ENCODE results near the gene GSTA3.
"Not testable (repeated sequence)": the region's sequence is repeated elsewhere in the genome, so short reads cannot be mapped to it uniquely, and the experiment has no call there.

The GSTA3 gene

DNA sequence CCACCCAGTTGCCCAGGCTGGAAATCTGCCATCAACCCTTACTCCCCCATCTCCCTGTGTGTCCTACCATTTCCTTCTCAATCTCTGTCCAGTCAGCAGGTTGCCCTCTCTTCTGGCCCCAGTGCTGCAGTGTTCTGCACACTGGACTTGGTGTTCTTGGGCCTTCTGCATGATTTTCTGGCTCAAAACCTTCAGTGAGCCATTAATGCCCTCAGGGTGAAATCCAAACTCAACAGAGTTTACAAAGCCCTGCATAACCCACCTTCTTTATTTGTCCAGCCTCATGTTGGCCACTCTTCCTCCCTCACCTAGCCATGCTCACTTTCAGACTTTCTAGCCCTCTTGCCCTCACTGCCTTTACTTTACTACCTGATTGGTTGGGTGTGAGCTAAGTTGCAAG, 5.0 kb upstream of the GSTA3 start:
- DNase-seq (ENCODE audit: low read depth, low spot score): no peak

GRCh38 chr6:52910091-52910490, 593 bp upstream of the GSTA3 start:
- DNase-seq (ENCODE audit: low read depth, low spot score): no peak

DNA sequence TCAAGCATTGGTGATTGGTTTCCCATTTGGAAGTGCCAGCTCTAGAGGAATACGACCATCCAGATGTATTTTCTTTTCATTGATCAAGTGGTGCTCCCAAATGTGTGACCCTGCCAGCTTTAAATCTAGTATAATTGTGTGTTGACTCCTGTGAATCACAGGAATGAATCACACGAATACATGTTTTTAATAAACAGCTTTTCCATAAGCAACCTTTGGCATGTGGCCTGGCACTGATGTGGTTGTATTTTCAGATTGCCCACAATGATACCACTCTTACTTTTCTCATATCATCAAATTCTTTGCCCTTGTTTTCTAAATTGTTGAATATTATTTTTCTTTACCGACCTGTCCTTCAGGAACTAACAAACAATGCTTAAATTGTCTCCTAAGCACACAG, 367 bp downstream of the GSTA3 start:
- no peak for DNase-seq (ENCODE audit: low read depth, low spot score)

DNA sequence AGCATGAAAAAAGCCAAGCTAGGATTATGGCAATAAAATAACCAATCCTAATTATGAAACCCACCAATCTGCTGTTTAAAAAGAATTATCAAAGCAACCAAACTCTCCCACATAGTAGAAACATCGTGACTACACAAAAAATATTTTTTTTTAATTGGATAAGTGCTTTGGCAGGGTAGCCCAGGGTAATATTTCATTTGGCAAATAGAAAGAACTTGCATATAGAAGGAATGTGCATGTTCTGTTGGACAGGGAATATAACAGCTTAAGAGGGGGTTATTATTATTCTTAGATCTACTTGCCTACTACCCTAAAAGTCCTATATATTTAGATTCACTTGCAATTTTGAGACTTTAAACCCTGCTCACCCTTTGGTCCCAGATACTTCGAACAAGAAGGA, 972 bp downstream of the GSTA3 start:
- no peak for DNase-seq (ENCODE audit: low read depth, low spot score)

DNA sequence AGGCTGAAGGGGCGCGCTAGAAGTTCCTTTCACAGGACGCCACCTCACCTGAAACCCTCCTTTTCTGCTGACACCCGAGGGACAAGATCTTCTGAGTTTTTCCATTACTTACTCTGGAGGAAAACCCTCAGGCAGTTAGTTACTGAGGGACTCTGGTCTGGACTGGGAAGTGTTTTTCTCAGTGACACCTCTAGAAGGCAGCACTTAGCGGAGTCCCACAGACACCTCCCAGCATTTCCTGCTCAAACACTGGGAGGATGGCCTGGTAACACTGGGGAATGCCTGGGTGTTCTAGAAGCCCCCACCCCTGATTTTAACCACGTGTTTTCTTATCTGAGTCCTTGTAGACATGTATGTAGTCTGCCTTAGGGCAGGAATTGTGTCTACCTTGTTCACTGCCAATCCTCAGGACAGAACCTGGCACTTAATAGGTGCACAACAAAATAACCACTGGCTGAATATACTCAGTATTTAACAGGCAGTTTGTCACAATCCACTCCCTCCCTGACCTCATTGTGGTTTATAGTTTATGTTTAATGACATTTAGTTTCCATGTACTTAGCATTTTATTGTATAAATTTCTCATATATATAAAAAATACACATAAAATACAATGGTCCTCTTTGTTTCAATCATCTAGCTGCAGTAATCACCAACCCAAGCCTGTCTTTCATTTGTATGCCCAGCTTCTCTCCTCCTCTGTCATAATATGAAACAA, 4.8 kb downstream of the GSTA3 start:
- no peak for DNase-seq (ENCODE audit: low read depth, low spot score)

GRCh38 chr6:52900536-52900935, 9.0 kb downstream of the GSTA3 start:
- DNase-seq (ENCODE audit: low read depth, low spot score): no peak

DNA sequence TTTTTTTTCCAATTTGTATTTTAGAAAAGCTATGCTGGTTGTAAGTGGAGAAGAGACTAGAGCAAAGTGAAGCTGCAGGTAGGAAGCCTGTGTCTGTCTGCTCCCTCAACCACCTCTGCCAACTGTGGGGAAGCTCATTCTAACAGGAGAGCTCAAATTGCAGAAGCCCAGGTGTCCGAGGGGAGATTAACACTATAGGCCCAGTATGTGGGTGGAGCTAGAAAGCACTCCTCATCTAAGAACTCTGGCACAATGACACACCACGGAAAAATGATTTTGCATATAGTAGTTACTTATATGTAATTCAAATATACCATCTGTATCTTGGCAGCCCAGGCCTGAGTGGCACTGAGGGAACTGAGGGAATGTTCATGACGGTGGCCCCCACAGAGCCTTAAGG, 13.7 kb downstream of the GSTA3 start:
- not testable (repeated sequence) for DNase-seq (ENCODE audit: low read depth, low spot score)

- DNase-seq (ENCODE audit: low read depth, low spot score): no peak
These were observed 15.2 kb downstream of the GSTA3 start for GRCh38 chr6:52894285-52894684.

GRCh38 chr6:52893803-52894202, 15.7 kb downstream of the GSTA3 start:
- no peak for DNase-seq (ENCODE audit: low read depth, low spot score)

GRCh38 chr6:52893221-52893620, 16.3 kb downstream of the GSTA3 start:
- no peak for DNase-seq (ENCODE audit: low read depth, low spot score)

DNA sequence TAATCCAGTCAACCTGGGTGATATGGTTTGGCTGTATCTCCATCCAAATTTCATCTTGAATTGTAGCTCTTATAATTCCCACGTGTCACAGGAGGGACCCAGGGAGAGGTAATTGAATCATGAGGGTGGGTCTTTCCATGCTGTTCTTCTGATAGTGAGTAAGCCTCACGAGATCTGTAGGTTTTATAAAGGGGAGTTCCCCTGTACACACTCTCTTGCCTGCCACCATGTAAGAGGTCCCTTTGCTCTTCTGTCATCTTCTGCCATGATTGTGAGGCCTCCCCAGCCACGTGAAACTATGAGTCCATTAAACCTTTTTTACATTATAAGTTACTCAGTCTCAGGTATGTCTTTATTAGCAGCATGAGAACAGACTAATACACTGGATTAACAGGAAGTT, 19.5 kb downstream of the GSTA3 start:
- no peak for DNase-seq (ENCODE audit: low read depth, low spot score)

GRCh38 chr6:52887910-52888524, 21.5 kb downstream of the GSTA3 start:
- DNase-seq (ENCODE audit: low read depth, low spot score): no peak

DNA sequence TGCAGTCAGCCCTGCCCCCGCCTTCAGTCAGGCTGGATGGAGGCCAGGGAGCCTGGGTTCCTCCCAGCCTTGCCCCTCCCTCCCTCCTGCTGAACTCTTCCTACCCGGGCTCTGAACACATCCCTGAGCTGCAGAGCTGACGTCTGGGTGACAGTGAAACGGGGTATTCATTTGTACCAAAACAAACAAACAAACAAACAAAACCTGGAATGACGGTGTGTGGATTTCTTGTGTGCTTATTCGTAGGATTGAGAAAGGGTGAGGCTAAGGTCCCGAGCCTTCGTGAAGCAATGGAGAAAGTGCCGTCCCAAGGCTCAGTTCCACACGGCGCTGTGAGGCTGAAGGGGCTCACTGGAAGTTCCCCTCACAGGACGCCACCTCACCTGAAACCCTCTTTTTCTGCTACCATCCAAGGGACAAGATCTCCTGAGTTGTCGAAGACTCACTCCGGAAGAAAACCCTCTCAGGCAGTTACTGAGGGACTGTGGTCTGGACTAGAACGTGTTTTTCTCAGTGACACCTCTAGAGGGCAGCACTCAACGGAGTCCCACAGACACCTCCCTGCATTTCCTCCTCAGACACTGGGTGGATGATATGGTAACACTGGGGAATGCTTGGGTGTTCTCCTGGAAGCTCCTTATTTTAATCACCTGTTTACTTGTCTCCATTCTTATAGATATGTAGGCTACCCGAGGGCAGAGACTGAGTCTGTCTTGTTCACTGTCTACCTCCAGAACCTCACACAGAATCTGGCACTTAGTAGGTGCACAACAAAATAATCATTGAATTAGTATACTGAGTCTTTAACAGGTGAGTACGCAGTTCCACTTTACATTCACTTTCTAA, 27.3 kb downstream of the GSTA3 start:
- DNase-seq (ENCODE audit: low read depth, low spot score): peak; percentile 25

DNA sequence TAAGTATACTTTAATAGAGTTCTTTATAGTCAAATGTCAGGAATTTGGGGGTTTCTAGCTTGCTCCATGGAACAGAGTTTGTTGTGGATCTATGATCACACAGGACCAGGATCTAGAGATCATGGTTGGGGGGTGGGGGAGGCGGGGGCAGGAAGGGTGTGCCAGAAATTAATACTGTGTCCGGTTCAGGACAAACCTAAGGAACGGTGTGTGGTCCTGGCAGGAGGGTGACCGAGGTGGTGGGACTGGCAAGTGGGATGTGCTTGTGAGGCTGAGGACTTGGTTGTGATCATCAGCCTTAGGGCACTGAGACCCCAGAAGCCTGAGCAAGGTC, 27.9 kb downstream of the GSTA3 start:
- no peak for DNase-seq (ENCODE audit: low read depth, low spot score)

DNA sequence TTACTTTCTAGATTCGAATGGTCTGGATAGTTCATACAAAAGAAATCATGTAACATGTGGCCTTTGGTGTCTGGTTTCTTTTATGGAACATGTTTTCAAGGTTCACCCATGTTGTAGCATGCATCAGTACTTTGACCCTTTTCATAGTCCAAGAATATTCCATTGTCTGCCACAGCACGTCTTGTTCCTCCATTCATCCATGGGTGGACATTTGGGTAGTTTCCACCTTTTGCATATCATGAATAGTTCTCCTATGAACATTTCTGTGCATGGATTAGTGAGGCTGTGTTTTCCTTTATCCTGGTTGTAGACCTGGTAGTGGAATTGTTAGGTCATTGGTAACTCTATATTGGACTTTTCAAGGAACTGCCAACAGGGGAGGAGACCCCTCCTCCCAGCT, 31.7 kb downstream of the GSTA3 start:
- no peak for DNase-seq (ENCODE audit: low read depth, low spot score)

DNA sequence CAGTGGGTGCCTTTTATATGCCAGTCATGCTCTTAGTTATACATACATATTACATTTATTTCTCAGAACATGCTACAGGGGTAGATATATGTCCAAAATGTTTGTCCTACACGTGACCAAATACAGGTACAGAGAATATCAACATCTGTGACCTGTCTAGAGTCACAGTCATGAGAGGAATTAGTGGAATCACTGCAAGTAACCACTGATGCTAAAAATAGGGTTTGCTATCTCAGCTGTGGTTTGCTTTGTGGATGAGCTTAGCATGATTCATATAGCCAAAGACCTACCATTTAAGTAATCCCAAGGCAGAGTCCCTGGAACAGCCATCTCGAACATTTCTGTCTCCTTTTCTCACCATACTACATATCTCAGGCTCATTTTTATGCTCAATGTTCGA, 32.3 kb downstream of the GSTA3 start:
- no peak for DNase-seq (ENCODE audit: low read depth, low spot score)

GRCh38 chr6:52876056-52876787, 33.3 kb downstream of the GSTA3 start:
- no peak for DNase-seq (ENCODE audit: low read depth, low spot score)

- DNase-seq (ENCODE audit: low read depth, low spot score): no peak
These were observed 37.5 kb downstream of the GSTA3 start for GRCh38 chr6:52872031-52872430.

DNA sequence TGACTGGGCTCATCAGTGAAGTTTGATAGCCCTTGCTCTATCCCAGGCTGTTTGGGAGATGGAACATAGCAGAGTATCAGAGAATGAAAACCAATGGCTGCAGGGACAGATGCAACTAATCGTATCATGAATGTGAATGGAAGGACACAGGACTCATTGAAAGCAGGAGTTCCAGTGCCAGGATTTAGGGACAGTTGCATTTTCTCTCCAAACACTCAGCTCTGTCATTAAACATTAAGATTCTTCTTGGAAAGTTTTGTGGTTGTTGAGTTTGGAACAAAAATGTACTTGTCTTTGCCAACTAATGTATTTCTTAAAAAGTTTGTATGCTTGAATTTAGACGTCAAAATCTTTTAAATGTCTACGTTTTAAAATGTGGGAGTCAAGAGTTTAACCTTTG, 37.9 kb downstream of the GSTA3 start:
- DNase-seq (ENCODE audit: low read depth, low spot score): no peak

GRCh38 chr6:52870335-52871091, 39.0 kb downstream of the GSTA3 start:
- DNase-seq (ENCODE audit: low read depth, low spot score): not testable (repeated sequence)

GRCh38 chr6:52868899-52869298, 40.6 kb downstream of the GSTA3 start:
- DNase-seq (ENCODE audit: low read depth, low spot score): not testable (repeated sequence)

Data from brain pericyte (primary cell).